DND-41 (cell line): ENCODE measurements around the gene PPP1R36.

Experiments
- ATAC-seq: fragments of 200-7000 bp; cut with Tn5 transposase; 3 replicates; pipeline ENCODE4 v1.9.1; 2021; ENCODE audit warnings: low read depth; ENCODE audit not compliant: insufficient read depth
- DNase-seq: peaks from one replicate; pipeline ENCODE4 v3.0.0-alpha.2; 2020
- H2AFZ ChIP-seq: 2 replicates; pipeline ENCODE4 v1.6.0; 2012; ENCODE audit warnings: low read depth, low read length
- H3K27ac ChIP-seq: 2 replicates; pipeline ENCODE4 v1.5.1; 2012; ENCODE audit warnings: low read length, inconsistent platforms
- H3K27me3 ChIP-seq: fragments of 200-600 bp; sonication (generic); 2 replicates; pipeline ENCODE4 v1.6.0; 2012; ENCODE audit warnings: low read length, mild to moderate bottlenecking, inconsistent platforms; ENCODE audit not compliant: insufficient read depth, poor library complexity
- H3K36me3 ChIP-seq: 2 replicates; pipeline ENCODE4 v1.5.1; 2012; ENCODE audit warnings: low read length, inconsistent platforms; ENCODE audit not compliant: insufficient read depth
- H3K4me1 ChIP-seq: 2 replicates; pipeline ENCODE4 v1.5.1; 2012; ENCODE audit warnings: mild to moderate bottlenecking, low read length; ENCODE audit not compliant: insufficient read depth
- H3K4me2 ChIP-seq: 2 replicates; pipeline ENCODE4 v1.6.0; 2012; ENCODE audit warnings: mild to moderate bottlenecking, moderate library complexity, low read length, inconsistent platforms; ENCODE audit not compliant: insufficient read depth
- H3K4me3 ChIP-seq, 2 experiments: fragments of 200-600 bp in 1 of 2; shearing (Covaris generic) in 1 of 2; 2 replicates each; pipeline ENCODE4 v1.5.1; 2012 to 2016; ENCODE audit warnings: inconsistent platforms in 2 of 2, low read length in 2 of 2, mild to moderate bottlenecking in 2 of 2, low read depth in 1 of 2, moderate library complexity in 1 of 2
- H3K79me2 ChIP-seq: 2 replicates; pipeline ENCODE4 v1.6.0; 2012; ENCODE audit warnings: low read length, inconsistent platforms; ENCODE audit not compliant: insufficient read depth
- H3K9ac ChIP-seq: 2 replicates; pipeline ENCODE4 v1.6.0; 2012; ENCODE audit warnings: low read depth, mild to moderate bottlenecking, inconsistent platforms, low read length, moderate library complexity
- H3K9me3 ChIP-seq: 2 replicates; pipeline ENCODE4 v1.5.1; 2012; ENCODE audit warnings: low read length, moderate library complexity, mild to moderate bottlenecking, inconsistent platforms; ENCODE audit not compliant: insufficient read depth, severe bottlenecking
- H4K20me1 ChIP-seq: 2 replicates; pipeline ENCODE4 v1.6.0; 2012; ENCODE audit warnings: low read length; ENCODE audit not compliant: insufficient read depth
- EZH2 ChIP-seq: IDR thresholded peaks from 3 replicates; pipeline ENCODE4 v1.6.1; 2012; ENCODE audit warnings: borderline replicate concordance, low read depth, mild to moderate bottlenecking, moderate library complexity, low read length, inconsistent platforms; ENCODE audit not compliant: severe bottlenecking
- TF ChIP-seq, protein P1 (sequence below): IDR thresholded peaks from 2 replicates; pipeline ENCODE4 v1.5.1; 2012; ENCODE audit warnings: borderline replicate concordance, low read length, moderate library complexity, mild to moderate bottlenecking; ENCODE audit not compliant: poor library complexity, severe bottlenecking; ENCODE audit errors: extremely low read depth

Gene PPP1R36

DNA sequence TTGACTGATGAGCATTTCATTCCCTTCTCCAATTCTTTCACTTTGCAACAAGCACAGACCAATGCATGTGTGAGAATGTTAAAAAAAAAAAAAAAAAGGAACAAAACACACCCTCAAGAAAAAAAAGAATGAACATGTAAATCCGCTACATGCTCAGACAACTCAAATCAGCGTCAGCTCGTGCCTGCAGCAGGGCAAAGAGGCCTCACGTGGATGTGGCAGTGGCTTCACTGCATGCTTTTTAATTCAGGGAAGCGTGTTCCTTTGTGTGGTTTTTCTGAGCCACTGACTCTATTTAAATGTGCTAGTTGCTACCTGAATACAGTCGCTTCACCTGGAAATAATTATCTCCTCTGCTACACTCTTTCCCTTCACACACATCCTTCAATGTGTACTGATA, 55.1 kb downstream of the PPP1R36 start:
- Histone ChIP-seq H3K9ac (no peak overlapping the region), H2AFZ (no peak overlapping the region), H4K20me1 (no peaks in the 10 kb centered on the region), H3K79me2 (no peaks in the 10 kb centered on the region), H3K27ac (no peak overlapping the region), H3K27me3 (peaks cover 15% of the 10 kb centered on the region), H3K4me3 (no peak overlapping the region), H3K36me3 (no peaks in the 10 kb centered on the region), H3K9me3 (no peaks in the 10 kb centered on the region), H3K4me2 (no peak overlapping the region), H3K4me1 (no peaks in the 10 kb centered on the region)
- ATAC-seq (no peak), DNase-seq (no peak)
- TF ChIP-seq, protein P1, sequence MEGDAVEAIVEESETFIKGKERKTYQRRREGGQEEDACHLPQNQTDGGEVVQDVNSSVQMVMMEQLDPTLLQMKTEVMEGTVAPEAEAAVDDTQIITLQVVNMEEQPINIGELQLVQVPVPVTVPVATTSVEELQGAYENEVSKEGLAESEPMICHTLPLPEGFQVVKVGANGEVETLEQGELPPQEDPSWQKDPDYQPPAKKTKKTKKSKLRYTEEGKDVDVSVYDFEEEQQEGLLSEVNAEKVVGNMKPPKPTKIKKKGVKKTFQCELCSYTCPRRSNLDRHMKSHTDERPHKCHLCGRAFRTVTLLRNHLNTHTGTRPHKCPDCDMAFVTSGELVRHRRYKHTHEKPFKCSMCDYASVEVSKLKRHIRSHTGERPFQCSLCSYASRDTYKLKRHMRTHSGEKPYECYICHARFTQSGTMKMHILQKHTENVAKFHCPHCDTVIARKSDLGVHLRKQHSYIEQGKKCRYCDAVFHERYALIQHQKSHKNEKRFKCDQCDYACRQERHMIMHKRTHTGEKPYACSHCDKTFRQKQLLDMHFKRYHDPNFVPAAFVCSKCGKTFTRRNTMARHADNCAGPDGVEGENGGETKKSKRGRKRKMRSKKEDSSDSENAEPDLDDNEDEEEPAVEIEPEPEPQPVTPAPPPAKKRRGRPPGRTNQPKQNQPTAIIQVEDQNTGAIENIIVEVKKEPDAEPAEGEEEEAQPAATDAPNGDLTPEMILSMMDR, result no peak
- TF ChIP-seq EZH2, result no peak

DNA sequence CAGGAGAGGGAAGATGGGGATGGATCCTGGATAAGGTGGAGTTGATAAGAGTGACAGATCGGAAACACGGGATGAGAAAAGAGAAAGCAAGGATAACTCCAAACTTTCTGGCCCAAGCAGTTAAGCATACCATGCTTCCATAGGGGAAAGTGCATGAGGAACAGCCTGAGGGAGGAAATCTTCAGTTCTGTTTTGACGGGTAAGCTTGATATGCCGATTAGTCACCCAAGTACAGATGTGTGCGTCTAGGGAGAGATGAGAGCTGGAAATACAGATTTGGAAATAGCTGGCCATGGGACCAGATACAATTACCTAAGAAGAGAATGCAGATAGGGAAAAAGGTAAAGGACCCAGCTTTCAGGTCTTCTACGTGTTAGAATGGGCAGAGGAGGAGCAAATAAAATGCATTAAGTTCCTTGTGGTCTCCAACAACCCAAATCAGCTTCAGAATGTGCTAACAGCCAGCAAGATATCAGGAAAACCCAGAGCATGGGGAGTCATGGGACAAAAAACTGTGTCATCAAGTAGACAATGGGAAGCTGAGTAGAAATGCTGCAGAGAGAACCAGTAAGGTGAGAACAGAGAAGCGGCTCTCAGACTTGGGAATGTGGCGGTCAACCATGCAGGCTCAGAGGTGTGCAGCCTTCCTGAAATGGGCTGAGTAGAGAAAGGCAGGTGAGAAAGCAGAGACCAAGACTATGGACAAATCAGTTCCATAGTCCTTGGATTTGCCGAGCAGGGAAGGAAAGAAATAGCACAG, 56.3 kb downstream of the PPP1R36 start:
- no peaks in the 10 kb centered on the region for H3K9me3 ChIP-seq
- peaks cover 15% of the 10 kb centered on the region for H3K27me3 ChIP-seq
- H4K20me1 ChIP-seq, result no peaks in the 10 kb centered on the region
- no peak overlapping the region for H2AFZ ChIP-seq
- H3K36me3 ChIP-seq, result no peaks in the 10 kb centered on the region
- no peak for DNase-seq
- no peaks in the 10 kb centered on the region for H3K4me1 ChIP-seq
- H3K9ac ChIP-seq, result no peak overlapping the region
- no peak overlapping the region for H3K27ac ChIP-seq
- H3K4me2 ChIP-seq, result no peak overlapping the region
- no peak overlapping the region for H3K4me3 ChIP-seq
- no peak for ATAC-seq
- TF ChIP-seq, protein P1, result no peak
- no peak for TF ChIP-seq EZH2
- H3K79me2 ChIP-seq, result no peaks in the 10 kb centered on the region

DNA sequence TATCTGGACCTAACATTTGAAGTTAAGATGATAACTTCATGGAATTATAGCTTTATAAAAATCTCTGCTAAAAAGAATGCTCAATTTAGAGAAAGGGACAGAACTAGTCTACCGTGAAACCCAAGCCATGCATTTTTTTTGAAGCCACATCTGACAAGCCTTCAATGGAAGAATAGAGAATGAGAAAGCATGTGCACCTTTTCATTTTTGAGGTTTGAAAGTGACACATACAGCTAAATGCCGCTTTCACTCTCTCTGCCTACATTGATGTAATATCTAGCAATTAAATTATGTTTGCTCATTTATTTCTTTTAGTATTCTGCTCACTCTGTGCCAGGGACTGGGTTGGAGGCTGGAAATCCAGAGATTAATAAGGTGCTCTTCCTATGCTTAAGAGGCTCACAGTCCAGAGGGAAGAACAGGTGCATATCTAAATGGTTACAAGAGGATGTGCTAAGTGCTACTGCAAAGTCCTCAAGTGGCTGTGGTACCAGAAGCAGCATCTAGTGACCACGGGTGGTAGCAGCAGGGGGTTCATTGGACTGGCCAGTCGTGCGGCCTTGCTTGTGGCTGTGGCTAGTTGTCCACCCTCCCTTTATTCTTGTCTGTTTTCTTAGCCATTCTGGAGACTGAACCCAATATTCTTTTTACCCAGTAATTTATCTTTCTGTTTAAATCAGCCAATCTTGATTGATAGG, 60.4 kb downstream of the PPP1R36 start:
- Histone ChIP-seq H3K27ac (no peak overlapping the region), H3K4me3 (no peak overlapping the region), H2AFZ (no peak overlapping the region), H3K4me1 (no peaks in the 10 kb centered on the region), H3K36me3 (no peaks in the 10 kb centered on the region), H3K79me2 (no peaks in the 10 kb centered on the region), H3K27me3 (peaks cover 20% of the 10 kb centered on the region), H3K9ac (no peak overlapping the region), H3K9me3 (no peaks in the 10 kb centered on the region), H3K4me2 (no peak overlapping the region), H4K20me1 (no peaks in the 10 kb centered on the region)
- TF ChIP-seq, protein P1, result no peak
- TF ChIP-seq EZH2, result no peak
- no peak for DNase-seq
- no peak for ATAC-seq
